CD4-positive, alpha-beta memory T cell (primary cell): ENCODE results near the gene DNAH14. TPM values are rescaled to one million over a fixed set of nuclear protein-coding genes. Genes with fewer than 3 reads are reported as not detected.

Source experiments
- CTCF ChIA-PET: fragments of 350-600 bp; sonication (Branson Sonifier 250); formaldehyde crosslinking; loops from one replicate; lab custom pipeline; 2021; ENCODE audit warnings: inconsistent platforms; ENCODE audit not compliant: partially characterized antibody; lab: Charles Lee
- POLR2A ChIA-PET: fragments of 350-600 bp; sonication (Branson Sonifier 250); formaldehyde crosslinking; loops from one replicate; lab custom pipeline; 2021; ENCODE audit not compliant: partially characterized antibody; lab: Charles Lee
- DNase-seq, 5 donors: peaks; one replicate each; pipeline versions ENCODE4 v3.0.0 to v3.0.0-alpha.2; 2020 to 2022; ENCODE audit warnings: mixed read lengths in 1 of 5
- H3K27ac ChIP-seq: one replicate; pipeline ENCODE4 v1.7.0; 2013; ENCODE audit warnings: low read depth, low read length
- H3K27me3 ChIP-seq: 2 replicates; pipeline ENCODE4 v1.7.0; 2013; ENCODE audit warnings: mild to moderate bottlenecking, low read length, moderate library complexity; ENCODE audit not compliant: insufficient read depth
- H3K36me3 ChIP-seq: 2 replicates; pipeline ENCODE4 v1.7.0; 2013; ENCODE audit warnings: mild to moderate bottlenecking, low read length, moderate library complexity; ENCODE audit not compliant: insufficient read depth
- H3K4me1 ChIP-seq: 2 replicates; pipeline ENCODE4 v1.7.0; 2013; ENCODE audit warnings: mild to moderate bottlenecking, low read length, moderate library complexity; ENCODE audit not compliant: insufficient read depth
- H3K4me3 ChIP-seq, 2 donors: one replicate each; pipeline ENCODE4 v1.7.0; 2013; ENCODE audit warnings: low read length in 2 of 2, mild to moderate bottlenecking in 1 of 2
- H3K9me3 ChIP-seq, 2 donors: one replicate each; pipeline ENCODE4 v1.7.0; 2013; ENCODE audit warnings: low read length in 2 of 2, control low read depth in 1 of 2; ENCODE audit not compliant: control insufficient read depth in 1 of 2
- H3K27ac Mint-ChIP-seq, 7 donors: one replicate each; pipeline ENCODE4 v1.8.0; 2020 to 2021; ENCODE audit warnings: mixed read lengths in 7 of 7, mild to moderate bottlenecking in 6 of 7, inconsistent platforms in 3 of 7, moderate library complexity in 3 of 7
- H3K27me3 Mint-ChIP-seq, 2 donors: one replicate each; pipeline ENCODE4 v1.8.0; 2020 to 2021; ENCODE audit warnings: mixed read lengths in 2 of 2
- H3K36me3 Mint-ChIP-seq, 2 donors: one replicate each; pipeline ENCODE4 v1.8.0; 2020 to 2021; ENCODE audit warnings: mixed read lengths in 2 of 2, inconsistent platforms in 1 of 2, mild to moderate bottlenecking in 1 of 2
- H3K4me1 Mint-ChIP-seq, 4 donors: one replicate each; pipeline ENCODE4 v1.8.0; 2020 to 2021; ENCODE audit warnings: mixed read lengths in 4 of 4, mild to moderate bottlenecking in 1 of 4
- H3K4me3 Mint-ChIP-seq, 8 donors: one replicate each; pipeline ENCODE4 v1.8.0; 2020 to 2021; ENCODE audit warnings: mixed read lengths in 8 of 8, mild to moderate bottlenecking in 7 of 8, moderate library complexity in 6 of 8, inconsistent platforms in 3 of 8
- H3K9me3 Mint-ChIP-seq, 8 donors: one replicate each; pipeline ENCODE4 v1.8.0; 2020 to 2021; ENCODE audit warnings: mixed read lengths in 8 of 8, mild to moderate bottlenecking in 5 of 8, inconsistent platforms in 3 of 8, moderate library complexity in 1 of 8
- intact Hi-C: fragments of 100-400 bp; cut with micrococcal nuclease; formaldehyde crosslinking; loops from one replicate; pipeline ENCODE4 v1.15.1; 2023
- polyA plus RNA-seq, 2 donors: library from polyadenylated mRNA; unstranded; fragments of 300-500 nt; fragmentation: Illumina TruSeq; gene quantifications; one replicate each; pipeline ENCODE4 v1.2.3, GENCODE V29; 2021
- total RNA-seq, 2 experiments: library from RNA; stranded (reverse); gene quantifications; one replicate each; pipeline ENCODE4 v1.2.3, GENCODE V29; 2021

DNAH14 gene
- total and polyA plus RNA-seq, 4 experiments from 2014 or later = 0.06 TPM; not detected in 3

GRCh38 chr1:224903955-224904354, 25.5 kb upstream of the DNAH14 start:
- peaks cover 21 to 22% of the 10 kb centered on the region in 2 donors for H3K27me3 Mint-ChIP-seq
- H3K4me3 Mint-ChIP-seq = no peak overlapping the region
- Histone ChIP-seq H3K27ac (no peak overlapping the region), H3K4me1 (no peaks in the 10 kb centered on the region), H3K4me3 (no peak overlapping the region), H3K36me3 (no peaks in the 10 kb centered on the region), H3K27me3 (peaks cover 4% of the 10 kb centered on the region), H3K9me3 (no peaks in the 10 kb centered on the region)
- POLR2A ChIA-PET = no interaction called here
- H3K36me3 Mint-ChIP-seq = no peaks in the 10 kb centered on the region
- CTCF ChIA-PET = no interaction called here
- intact Hi-C loops = no loop called here
- no peaks in the 10 kb centered on the region for H3K4me1 Mint-ChIP-seq
- H3K27ac Mint-ChIP-seq = no peak overlapping the region
- DNase-seq = no peak
- H3K9me3 Mint-ChIP-seq = peaks cover 0 to 2% (median 0%) of the 10 kb centered on the region in 8 donors

DNA sequence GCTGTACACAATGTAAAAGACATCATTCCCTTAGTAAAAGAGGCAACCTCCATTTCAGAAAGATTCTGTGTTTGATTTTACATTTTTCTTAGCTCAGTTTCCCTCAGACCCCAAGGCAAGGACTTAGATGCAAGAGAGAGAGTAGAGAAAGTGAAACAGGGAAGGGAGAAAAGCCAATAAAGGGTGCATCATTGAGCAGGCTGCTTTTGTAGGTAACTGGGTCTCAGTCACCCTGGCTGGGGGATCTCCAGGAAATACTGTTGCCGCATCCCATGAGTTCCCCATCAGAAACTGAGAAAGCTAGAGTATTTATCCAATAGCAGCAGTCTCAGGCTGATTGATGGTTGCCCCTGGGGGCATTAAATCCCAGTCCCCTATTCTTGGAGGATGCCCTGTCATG, 23.1 kb upstream of the DNAH14 start:
- ChIA-PET CTCF (interaction anchor here (0.6 to 1.0 kb wide), 2 partner anchors 16 to 206 kb away, joined by 4 to 5 read pairs; no protein-coding TSS in a partner anchor), POLR2A (no interaction called here)
- Histone ChIP-seq H3K4me3 (no peak overlapping the region), H3K27me3 (peaks cover 4% of the 10 kb centered on the region), H3K27ac (no peak overlapping the region), H3K9me3 (no peaks in the 10 kb centered on the region), H3K4me1 (no peaks in the 10 kb centered on the region), H3K36me3 (no peaks in the 10 kb centered on the region)
- H3K4me3 Mint-ChIP-seq = no peak overlapping the region
- H3K27me3 Mint-ChIP-seq = peaks cover 19 to 25% of the 10 kb centered on the region in 2 donors
- peaks cover 3 to 21% (median 11%) of the 10 kb centered on the region in 8 donors for H3K9me3 Mint-ChIP-seq
- no peaks in the 10 kb centered on the region for H3K4me1 Mint-ChIP-seq
- H3K27ac Mint-ChIP-seq = no peak overlapping the region
- DNase-seq = no peak
- peaks cover 0 to 6% of the 10 kb centered on the region in 2 donors for H3K36me3 Mint-ChIP-seq
- intact Hi-C loops = no loop called here

GRCh38 chr1:224911217-224911616, 18.3 kb upstream of the DNAH14 start:
- H3K9me3 ChIP-seq = peaks cover 0 to 4% of the 10 kb centered on the region in 2 donors
- no peaks in the 10 kb centered on the region for H3K4me1 Mint-ChIP-seq
- H3K9me3 Mint-ChIP-seq = peaks cover 4 to 63% (median 40%) of the 10 kb centered on the region in 8 donors
- peaks cover 4 to 12% of the 10 kb centered on the region in 2 donors for H3K36me3 Mint-ChIP-seq
- ChIA-PET POLR2A (no interaction called here), CTCF (no interaction called here)
- no peaks in the 10 kb centered on the region for H3K27me3 ChIP-seq
- H3K36me3 ChIP-seq = no peaks in the 10 kb centered on the region
- peaks cover 11 to 15% of the 10 kb centered on the region in 2 donors for H3K27me3 Mint-ChIP-seq
- intact Hi-C loops = no loop called here
- H3K4me3 Mint-ChIP-seq = no peak overlapping the region
- H3K4me3 ChIP-seq = no peak overlapping the region
- H3K4me1 ChIP-seq = no peaks in the 10 kb centered on the region
- DNase-seq = no peak
- no peak overlapping the region for H3K27ac Mint-ChIP-seq
- no peak overlapping the region for H3K27ac ChIP-seq

GRCh38 chr1:224914292-224914900, 15.1 kb upstream of the DNAH14 start:
- H3K27ac ChIP-seq = no peak overlapping the region
- H3K36me3 Mint-ChIP-seq = peaks cover 4 to 12% of the 10 kb centered on the region in 2 donors
- CTCF ChIA-PET = interaction anchor here (1.8 to 2.2 kb wide), 2 partner anchors 8 to 401 kb away, joined by 6 to 8 read pairs; no protein-coding TSS in a partner anchor

GRCh38 chr1:224919508-224919907, 10.0 kb upstream of the DNAH14 start:
- Mint-ChIP-seq H3K4me3 (no peak overlapping the region), H3K4me1 (peaks cover 0 to 5% (median under 1%) of the 10 kb centered on the region in 4 donors), H3K27ac (no peak overlapping the region), H3K9me3 (peaks cover 0 to 18% (median 14%) of the 10 kb centered on the region in 8 donors), H3K27me3 (peaks cover 3 to 22% of the 10 kb centered on the region in 2 donors), H3K36me3 (no peaks in the 10 kb centered on the region)
- Histone ChIP-seq H3K27ac (no peak overlapping the region), H3K4me1 (no peaks in the 10 kb centered on the region), H3K9me3 (peaks cover 0 to 1% of the 10 kb centered on the region in 2 donors), H3K36me3 (no peaks in the 10 kb centered on the region), H3K27me3 (no peaks in the 10 kb centered on the region), H3K4me3 (no peak overlapping the region)
- CTCF ChIA-PET = no interaction called here
- no peak for DNase-seq
- intact Hi-C loops = no loop called here
- POLR2A ChIA-PET = no interaction called here

More at GRCh38 chr1:224914292-224914900, 15.1 kb upstream of the DNAH14 start:
- H3K4me3 ChIP-seq = no peak overlapping the region
- H3K36me3 ChIP-seq = no peaks in the 10 kb centered on the region
- H3K4me1 Mint-ChIP-seq = peaks cover 0 to 3% (median under 1%) of the 10 kb centered on the region in 4 donors
- no peak overlapping the region for H3K4me3 Mint-ChIP-seq
- H3K9me3 ChIP-seq = peaks cover 0 to 4% of the 10 kb centered on the region in 2 donors
- peaks cover 8 to 13% of the 10 kb centered on the region in 2 donors for H3K27me3 Mint-ChIP-seq
- peaks cover 7 to 63% (median 47%) of the 10 kb centered on the region in 8 donors for H3K9me3 Mint-ChIP-seq
- POLR2A ChIA-PET = no interaction called here
- H3K27me3 ChIP-seq = no peaks in the 10 kb centered on the region
- H3K27ac Mint-ChIP-seq = no peak overlapping the region
- intact Hi-C loops = no loop called here
- H3K4me1 ChIP-seq = no peaks in the 10 kb centered on the region
- DNase-seq = no peak

GRCh38 chr1:224920930-224921329, 8.5 kb upstream of the DNAH14 start:
- no peaks in the 10 kb centered on the region for H3K4me1 ChIP-seq
- ChIA-PET POLR2A (no interaction called here), CTCF (interaction anchor here (1.0 kb wide), 1 partner anchor 408 kb away, joined by 5 read pairs; no protein-coding TSS in a partner anchor)
- H3K27me3 Mint-ChIP-seq = peaks cover 3 to 23% of the 10 kb centered on the region in 2 donors
- no peak overlapping the region for H3K4me3 ChIP-seq
- H3K27me3 ChIP-seq = no peaks in the 10 kb centered on the region
- peaks cover 0 to 12% (median 9%) of the 10 kb centered on the region in 8 donors for H3K9me3 Mint-ChIP-seq
- H3K36me3 Mint-ChIP-seq = no peaks in the 10 kb centered on the region
- H3K27ac ChIP-seq = no peak overlapping the region
- DNase-seq = no peak
- H3K27ac Mint-ChIP-seq = no peak overlapping the region
- intact Hi-C loops = no loop called here
- no peaks in the 10 kb centered on the region for H3K9me3 ChIP-seq
- H3K4me3 Mint-ChIP-seq = no peak overlapping the region
- H3K36me3 ChIP-seq = no peaks in the 10 kb centered on the region
- peaks cover 0 to 5% (median under 1%) of the 10 kb centered on the region in 4 donors for H3K4me1 Mint-ChIP-seq

- Histone ChIP-seq H3K36me3 (no peaks in the 10 kb centered on the region), H3K4me3 (no peak overlapping the region), H3K9me3 (no peaks in the 10 kb centered on the region), H3K27ac (no peak overlapping the region), H3K4me1 (no peaks in the 10 kb centered on the region), H3K27me3 (no peaks in the 10 kb centered on the region)
- H3K27me3 Mint-ChIP-seq = peaks cover 3 to 25% of the 10 kb centered on the region in 2 donors
- ChIA-PET CTCF (interaction anchor here (5.2 kb wide), 1 partner anchor 407 kb away, joined by 115 read pairs; no protein-coding TSS in a partner anchor), POLR2A (no interaction called here)
- no peak for DNase-seq
- intact Hi-C loops = no loop called here
- H3K4me1 Mint-ChIP-seq = peaks cover 0 to 5% (median under 1%) of the 10 kb centered on the region in 4 donors
- H3K9me3 Mint-ChIP-seq = peaks cover 0 to 8% (median 5%) of the 10 kb centered on the region in 8 donors
- H3K36me3 Mint-ChIP-seq = no peaks in the 10 kb centered on the region
- H3K4me3 Mint-ChIP-seq = no peak overlapping the region
- no peak overlapping the region for H3K27ac Mint-ChIP-seq
Observed at GRCh38 chr1:224921354-224921753, 8.1 kb upstream of the DNAH14 start.
